Liver (tissue), 3 donors: ENCODE data around the gene ANO4.

Source experiments
- EGR1 ChIP-seq, 2 donors: IDR thresholded peaks; 2 replicates each; pipeline ENCODE4 v1.6.1; 2016 to 2018; ENCODE audit warnings: antibody characterized with exemption in 2 of 2, low read depth in 2 of 2
- RXRA ChIP-seq, 2 donors: IDR thresholded peaks; 2 replicates each; pipeline ENCODE4 v1.6.1; 2017 to 2018; ENCODE audit warnings: antibody characterized with exemption in 2 of 2, mild to moderate bottlenecking in 1 of 2
- TAF1 ChIP-seq: conservative IDR thresholded peaks from 2 replicates; pipeline ENCODE4 v1.6.1; 2016; ENCODE audit warnings: antibody characterized with exemption, mild to moderate bottlenecking
- YY1 ChIP-seq: IDR thresholded peaks from 2 replicates; pipeline ENCODE4 v1.6.1; 2016; ENCODE audit warnings: antibody characterized with exemption, mild to moderate bottlenecking
- TF ChIP-seq, protein P1 (sequence below): fragments of 150-350 bp; IDR thresholded peaks from 2 replicates; pipeline ENCODE4 v1.5.1; 2017; ENCODE audit warnings: improper control_type of control experiment, low read depth, low read length; ENCODE audit not compliant: missing input control
- TF ChIP-seq, protein P2 (sequence below): IDR thresholded peaks from 2 replicates; pipeline ENCODE4 v1.6.1; 2016; ENCODE audit warnings: antibody characterized with exemption
- donor health status: healthy.
- donor health status: healthy.

DNA sequence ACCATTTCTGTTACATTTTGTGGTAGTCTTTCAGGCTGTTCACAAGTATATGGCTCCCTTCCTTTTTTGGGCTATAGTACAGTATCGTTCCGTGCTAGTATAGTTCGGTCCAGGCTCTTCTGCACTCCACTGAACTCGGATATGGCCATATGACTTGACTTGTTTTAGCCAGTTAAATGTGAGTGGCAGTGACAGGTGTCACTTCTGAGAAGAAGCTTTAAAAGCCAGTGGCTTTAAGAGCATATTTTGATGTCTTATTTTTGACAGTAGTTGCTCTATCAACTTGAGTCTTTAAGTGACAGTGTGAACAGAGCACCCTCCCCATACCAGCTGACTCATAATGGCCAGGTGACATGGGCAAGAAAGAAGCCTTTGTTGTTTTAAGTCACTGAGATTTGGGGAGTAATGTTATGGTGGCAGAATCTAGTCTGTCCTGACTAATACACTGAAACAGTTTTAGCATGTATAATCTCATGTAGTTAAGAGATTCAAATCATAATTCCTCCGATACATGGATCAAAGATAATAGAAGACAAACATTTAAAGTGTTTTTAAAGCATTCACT lies 64.6 kb downstream of the ANO4 start:
- TF ChIP-seq, protein P1, sequence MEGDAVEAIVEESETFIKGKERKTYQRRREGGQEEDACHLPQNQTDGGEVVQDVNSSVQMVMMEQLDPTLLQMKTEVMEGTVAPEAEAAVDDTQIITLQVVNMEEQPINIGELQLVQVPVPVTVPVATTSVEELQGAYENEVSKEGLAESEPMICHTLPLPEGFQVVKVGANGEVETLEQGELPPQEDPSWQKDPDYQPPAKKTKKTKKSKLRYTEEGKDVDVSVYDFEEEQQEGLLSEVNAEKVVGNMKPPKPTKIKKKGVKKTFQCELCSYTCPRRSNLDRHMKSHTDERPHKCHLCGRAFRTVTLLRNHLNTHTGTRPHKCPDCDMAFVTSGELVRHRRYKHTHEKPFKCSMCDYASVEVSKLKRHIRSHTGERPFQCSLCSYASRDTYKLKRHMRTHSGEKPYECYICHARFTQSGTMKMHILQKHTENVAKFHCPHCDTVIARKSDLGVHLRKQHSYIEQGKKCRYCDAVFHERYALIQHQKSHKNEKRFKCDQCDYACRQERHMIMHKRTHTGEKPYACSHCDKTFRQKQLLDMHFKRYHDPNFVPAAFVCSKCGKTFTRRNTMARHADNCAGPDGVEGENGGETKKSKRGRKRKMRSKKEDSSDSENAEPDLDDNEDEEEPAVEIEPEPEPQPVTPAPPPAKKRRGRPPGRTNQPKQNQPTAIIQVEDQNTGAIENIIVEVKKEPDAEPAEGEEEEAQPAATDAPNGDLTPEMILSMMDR, result no peak
- TF ChIP-seq TAF1 (no peak), EGR1 (IDR thresholded peaks at IDR 0.05; ENCODE audit: low read depth in 2 of 2) (no peak), YY1 (no peak), RXRA (IDR thresholded peaks at IDR 0.05) (no peak)
- TF ChIP-seq, protein P2, sequence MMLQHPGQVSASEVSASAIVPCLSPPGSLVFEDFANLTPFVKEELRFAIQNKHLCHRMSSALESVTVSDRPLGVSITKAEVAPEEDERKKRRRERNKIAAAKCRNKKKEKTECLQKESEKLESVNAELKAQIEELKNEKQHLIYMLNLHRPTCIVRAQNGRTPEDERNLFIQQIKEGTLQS, result no peak
